GM19468 (cell line): Measurements from ENCODE around the gene ARL14.
"Not testable (repeated sequence)": the region's sequence is repeated elsewhere in the genome, so short reads cannot be mapped to it uniquely, and the experiment has no call there.

ENCODE experiments used
- ATAC-seq: cut with Tn5 transposase; IDR thresholded peaks from one replicate; pipeline ENCODE4 v1.9.1; 2021; ENCODE audit warnings: mild to moderate bottlenecking, moderate library complexity, moderate number of reproducible peaks; ENCODE audit not compliant: unreplicated experiment; ENCODE audit errors: extremely low read depth

ARL14 gene

DNA sequence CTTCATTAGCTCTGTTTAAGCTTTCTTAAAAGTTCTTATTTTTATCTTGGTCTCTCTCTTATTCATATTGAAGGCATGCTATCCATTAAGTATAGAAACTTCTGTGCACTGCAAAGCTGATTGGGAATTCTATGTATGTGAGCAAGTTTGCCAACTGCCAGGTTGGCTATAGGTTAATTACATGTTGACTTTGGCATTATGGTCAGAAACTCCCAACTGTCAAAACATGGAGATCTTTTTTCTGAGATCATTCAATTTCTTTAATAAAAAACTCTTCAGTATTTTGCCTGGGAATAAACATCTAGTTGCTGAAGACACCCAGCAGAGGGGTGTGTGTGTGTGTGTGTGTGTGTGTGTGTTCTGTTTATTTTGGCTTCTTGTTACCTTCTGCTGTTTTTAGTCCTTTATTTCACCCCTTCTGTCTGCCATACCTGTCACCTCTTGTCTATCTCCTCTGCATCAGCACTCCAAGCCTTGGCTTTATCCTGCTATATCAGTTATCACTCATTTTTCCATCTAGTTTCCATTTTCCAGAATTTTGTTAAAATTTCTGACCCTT is 1.3 kb upstream of the ARL14 start:
- no peak for ATAC-seq

DNA sequence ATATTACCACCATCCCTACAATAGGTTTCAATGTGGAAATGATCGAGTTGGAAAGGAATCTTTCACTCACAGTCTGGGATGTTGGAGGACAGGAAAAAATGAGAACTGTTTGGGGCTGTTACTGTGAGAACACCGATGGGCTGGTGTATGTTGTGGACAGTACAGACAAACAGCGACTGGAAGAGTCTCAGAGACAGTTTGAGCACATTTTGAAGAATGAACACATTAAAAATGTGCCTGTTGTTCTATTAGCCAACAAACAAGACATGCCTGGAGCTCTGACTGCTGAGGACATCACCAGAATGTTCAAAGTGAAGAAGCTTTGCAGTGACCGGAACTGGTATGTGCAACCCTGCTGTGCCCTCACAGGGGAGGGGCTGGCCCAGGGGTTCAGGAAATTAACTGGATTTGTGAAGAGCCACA is 510 bp downstream of the ARL14 start:
- no peak for ATAC-seq

DNA sequence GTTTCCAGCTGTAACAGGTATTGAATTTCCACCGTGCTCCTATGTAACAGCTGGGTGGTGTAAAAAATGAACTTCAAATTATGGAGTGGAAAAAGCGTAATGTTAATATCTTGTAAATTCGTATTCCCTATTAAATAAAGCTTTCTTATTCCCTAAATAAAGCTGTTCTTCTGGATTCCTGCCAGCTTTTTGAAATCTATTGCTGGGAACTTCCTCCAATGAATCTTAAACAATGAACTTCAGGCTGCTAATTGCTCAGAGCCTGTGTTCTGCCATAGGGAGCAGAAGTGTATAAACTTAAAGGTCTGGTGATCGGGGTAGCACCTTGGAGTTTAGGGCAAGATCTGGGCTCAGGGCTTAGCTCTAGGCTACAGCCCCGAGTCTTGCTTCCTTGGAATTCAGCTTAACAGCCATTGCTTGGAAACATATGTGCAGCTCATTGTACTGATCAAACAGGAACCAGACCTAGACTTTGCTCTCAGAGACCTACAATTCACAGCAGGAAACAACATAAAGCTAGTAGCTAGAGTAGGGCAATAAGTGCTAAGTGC is 1.4 kb downstream of the ARL14 start:
- ATAC-seq: no peak

DNA sequence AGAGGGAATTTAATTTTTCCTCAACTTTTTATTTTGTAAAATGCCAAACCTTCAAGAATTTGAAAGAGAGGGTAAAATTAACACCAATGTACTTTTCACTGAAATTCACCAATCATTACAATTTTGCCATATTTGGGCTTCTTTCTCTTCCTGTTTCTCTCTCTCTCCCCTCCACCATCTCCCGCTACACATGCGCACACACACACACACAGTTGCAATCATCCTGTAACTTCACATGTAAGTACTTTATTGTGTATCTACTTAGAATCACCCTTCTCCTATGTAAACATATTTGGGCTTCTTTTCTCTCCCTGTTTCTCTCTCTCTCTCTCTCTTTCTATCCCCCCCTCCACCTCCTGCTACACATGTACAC is 7.4 kb downstream of the ARL14 start:
- no peak for ATAC-seq

DNA sequence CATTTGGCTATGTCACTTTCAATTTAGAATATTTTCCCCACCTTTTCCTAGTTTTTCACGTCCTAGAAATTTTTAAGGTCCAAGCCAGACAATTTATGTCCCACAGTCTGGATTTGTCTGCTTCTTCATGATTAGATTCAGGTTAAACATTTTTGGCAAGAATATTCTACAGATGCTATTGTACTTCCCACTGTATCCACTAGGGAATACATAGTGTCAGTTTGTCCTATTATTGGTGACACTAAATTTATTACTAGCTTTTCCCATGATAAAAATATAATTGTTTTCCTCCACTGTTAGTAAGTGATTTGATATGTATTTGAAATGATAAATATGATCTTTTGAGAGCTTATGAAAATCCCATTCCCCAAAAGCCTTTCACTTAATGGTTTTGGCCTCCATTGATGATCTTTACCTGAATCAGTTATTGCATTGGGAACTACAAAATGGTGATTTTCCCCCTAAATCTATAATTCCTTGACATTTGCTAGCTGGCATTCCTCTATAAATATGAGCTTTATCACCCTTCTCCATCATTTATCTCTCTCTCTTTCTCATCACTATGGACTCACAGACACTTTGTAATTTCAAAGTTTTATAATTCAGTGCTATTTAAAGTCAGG is 8.3 kb downstream of the ARL14 start:
- no peak for ATAC-seq

DNA sequence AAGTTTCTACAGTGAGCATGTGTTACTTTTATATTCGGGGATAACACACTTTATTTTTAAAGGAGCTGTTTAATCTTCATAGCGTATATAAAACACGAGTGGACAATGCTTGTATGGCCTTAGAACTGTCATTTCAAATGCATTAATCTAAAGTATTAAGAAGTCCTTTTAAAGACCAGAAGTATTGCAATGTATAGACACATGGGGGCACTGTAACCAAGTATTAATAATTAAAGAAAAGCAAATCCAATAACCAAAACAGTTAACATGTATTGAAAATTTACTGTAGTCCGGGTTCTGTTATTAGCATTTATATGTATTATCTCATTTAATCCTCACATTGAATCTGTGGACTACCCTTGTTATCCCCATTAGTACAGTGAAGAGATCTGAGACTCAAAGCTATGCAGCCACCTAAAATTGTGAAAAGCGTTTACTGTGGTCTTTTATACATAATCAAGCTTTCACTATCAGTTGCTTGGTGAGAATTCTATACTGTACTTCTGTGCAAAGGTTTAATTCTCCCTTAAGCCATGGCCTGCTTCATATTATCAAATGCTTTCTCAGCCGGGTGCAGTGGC is 10.1 kb downstream of the ARL14 start:
- peak; percentile 33 for ATAC-seq

DNA sequence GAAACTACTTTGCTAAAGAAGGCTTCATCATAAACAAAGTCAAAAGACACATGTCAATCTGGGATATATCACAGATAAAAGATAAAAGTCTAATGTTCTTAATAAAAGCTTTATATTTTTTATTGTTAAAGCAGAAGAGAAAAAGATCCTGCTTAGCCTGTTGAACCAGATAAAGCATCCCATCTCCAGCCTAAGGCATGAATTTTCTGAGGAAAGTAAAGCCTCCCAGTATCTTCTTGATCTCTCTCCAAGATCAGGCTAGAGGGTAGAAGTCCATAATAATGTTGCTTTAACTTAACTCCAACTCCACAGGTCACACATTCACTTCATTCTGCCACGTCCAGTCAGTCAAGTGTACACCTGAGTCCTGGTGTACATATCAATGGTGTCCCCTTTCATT is 14.2 kb downstream of the ARL14 start:
- ATAC-seq: no peak

DNA sequence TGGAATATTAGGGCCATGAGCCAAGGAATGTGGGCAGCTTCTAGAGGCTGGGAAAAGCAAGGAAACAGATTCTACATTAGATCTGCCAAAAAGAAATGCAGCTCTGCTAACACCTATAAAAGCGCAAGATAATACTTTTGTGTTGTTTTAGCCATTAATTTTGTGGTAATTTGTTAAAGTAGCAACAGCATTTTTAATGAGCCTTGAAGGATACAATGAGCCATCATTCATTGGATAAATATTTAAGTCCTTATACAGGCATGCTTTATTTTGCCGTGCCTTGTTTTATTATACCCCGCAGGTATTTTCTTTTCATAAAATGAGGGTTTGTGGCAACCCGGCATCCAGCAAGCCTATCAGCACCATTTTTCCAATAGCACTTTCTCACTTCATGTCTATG is 15.0 kb downstream of the ARL14 start:
- no peak for ATAC-seq

DNA sequence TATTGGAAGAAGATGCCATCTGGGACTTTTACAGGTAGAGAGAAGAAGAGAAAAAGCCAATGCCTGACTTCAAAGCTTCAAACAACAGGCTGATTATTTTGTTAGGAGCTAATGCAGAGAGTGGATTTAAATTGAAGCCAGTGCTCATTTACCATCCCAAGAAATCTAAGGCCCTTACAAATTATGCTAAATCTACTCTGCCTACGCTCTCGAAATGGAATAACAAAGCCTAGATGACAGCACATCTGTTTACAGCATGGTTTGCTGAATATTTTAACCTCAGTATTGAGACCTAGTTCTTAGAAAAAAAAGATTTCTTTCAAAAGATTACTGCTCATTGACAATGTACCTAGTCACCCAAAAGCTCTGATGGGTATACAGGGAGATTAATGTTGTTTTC is 16.2 kb downstream of the ARL14 start:
- no peak for ATAC-seq

DNA sequence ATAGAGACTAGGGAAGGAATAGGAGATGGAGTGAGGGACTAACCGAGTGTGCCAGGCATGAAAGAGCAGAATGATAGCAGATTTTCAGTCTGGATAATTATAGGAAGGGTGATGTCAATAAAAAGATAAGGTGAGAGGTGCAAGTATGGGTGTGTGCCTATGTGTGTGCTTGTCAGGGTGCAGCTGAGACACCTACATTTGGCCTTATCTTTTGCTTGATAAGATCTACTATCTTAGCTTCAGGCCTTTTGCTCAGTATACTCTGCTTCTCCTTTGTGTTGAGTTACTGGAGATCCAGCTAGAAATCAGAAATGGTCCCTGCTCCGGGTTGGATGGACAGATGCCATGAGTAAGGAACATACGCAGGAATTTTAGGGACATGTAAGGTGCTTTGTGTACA is 17.4 kb downstream of the ARL14 start:
- ATAC-seq: no peak

DNA sequence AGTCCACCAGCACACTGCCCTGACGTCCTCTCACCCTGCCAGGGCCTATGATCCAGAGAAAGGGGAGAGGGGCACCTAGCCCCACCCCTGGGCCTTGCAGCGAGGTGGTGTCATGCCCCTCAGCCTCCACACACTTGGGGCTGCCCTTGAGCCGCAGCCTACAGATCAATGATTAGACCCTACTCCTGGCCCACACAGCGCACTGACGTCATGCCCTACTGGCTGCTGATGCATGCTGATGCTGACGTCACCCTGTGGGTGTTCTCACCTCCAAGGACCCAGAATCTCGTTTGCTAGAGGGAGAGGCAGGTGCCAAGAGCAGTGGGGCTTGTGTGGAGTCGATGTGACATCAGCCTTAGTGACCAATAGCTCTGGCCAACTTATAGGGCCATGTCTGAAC is 18.0 kb downstream of the ARL14 start:
- no peak for ATAC-seq

DNA sequence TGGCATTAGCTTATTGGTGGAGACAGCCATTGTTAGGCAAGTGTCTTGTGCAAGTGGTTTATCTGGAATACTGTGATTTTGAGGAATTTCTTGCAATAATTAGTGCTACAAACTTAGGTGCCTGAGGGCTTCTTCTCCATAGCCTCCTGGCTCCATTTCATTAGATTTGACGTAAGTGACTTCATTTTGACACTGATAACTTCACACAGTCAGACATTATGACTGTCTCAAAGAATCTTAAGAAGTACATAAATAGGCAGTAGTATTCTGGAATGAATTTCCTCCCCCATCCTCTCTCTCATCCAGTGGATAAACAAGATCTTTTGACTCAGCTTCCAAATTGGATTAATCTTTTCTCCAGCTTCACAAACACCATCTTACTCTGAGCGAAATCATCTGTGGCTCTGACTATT is 19.0 kb downstream of the ARL14 start:
- ATAC-seq: no peak

DNA sequence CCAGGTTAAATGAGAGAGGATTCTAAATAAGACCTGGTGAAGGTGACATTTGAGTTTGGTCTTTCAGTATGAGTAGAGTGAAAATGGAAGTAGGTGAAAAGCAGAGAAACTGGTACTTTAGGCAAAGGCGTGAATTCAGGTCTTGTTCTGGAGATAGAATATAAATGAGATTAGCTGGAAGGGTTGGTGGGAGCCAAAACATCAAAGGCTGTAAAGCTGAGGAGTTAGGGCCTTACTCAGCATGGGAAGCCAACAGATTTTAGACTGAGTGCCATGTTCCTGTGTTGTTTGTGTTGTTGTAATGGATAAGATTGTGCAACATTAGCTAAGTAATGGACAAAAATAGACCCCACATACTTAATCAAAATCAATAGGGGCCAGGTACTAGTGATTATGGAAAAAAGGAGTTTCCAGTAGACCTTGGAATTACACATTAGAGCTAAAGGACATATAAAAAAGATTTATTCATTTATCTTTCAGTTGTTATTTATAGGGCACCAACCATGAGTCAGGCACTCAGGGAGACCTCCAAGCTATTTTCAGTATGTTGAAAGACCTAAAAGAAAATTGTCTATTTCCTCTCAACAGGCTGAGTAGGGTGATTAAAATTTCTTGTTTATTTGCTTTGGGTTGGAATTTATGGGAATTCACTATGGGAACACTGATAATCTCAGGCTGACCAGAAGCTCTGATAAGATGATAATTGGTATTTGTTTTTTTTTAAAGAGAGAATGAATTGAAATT is 20.8 kb downstream of the ARL14 start:
- peak; percentile 39 for ATAC-seq

DNA sequence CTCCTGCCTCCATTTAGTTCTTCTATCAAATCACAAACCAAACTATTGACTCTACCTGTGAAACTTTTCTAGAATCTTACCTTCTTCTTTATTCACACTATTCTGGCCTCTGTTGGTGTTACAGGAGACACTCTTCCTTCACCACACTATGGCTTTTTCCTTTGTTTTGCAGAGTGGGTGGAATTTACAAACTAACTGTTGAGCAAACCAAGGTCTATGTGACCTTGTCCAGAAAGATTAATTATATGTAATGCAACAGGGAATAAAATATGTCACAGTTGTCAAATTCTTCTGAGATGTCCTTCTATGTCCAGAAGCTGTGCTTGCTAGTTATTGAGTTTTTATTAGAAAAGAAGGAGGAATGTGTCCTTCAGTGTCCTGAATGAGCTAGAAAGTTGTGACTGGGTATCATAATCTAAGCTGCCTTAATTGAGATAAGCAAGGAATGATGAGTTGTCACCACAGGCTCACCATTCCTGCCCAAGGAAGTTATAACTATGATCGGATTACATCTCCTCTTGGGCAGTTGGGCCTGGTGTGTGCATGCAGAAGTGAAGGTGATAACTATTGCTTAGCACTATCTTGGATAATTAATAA is 21.7 kb downstream of the ARL14 start:
- no peak for ATAC-seq

DNA sequence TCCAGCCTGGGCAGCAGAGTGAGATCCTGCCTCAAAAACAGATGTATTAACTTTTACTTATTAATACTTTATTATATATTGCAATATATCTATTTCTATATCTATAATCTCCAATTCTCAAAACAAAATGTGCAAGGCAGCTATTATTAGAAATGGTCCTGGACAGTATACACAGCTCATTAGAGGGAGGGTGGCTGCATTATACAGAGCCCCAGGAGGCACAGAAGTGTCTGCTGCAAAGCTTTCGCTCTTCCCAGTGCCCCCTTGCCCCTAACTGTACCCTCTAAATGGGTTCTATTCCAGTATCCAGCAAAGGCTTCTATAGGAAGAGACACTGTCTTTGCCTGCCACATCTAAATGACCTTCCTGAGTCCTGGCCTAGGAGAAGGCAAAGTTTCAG is 24.5 kb downstream of the ARL14 start:
- no peak for ATAC-seq

DNA sequence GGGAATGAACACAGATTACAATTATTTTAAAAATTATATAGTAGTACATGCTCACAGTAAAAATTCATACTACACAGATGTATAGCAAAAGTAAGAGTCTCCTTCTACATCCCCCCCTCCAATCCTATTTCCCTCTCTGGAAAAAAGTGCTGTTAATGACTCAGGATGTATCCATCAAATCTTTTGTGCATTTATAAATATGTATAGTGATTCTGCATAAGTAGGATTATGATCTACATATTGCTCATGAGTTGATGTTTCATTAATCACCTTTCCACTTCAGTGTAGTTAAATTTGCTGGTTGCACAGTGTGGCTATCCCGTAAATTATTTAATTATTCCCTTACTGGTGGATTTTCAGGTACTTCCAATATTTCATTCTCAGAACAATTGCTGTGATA is 25.3 kb downstream of the ARL14 start:
- no peak for ATAC-seq

DNA sequence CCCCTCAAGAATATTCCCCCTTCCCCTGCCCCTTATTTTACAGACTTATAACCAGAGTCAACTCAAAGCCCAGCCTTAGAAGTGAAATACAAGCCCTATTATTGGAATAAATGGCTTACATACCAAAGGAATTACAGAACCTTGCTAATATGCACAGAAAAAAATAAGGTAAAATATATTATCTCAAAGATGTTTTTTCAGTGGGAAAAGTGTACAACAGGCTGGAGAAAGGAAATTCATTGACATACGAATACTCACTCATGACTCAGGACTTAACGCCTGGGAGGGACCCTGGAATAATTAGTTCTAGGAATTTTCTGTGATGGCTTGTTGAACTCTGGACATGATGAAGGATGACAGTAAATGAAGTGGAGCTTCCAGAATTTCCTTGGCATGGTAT is 27.0 kb downstream of the ARL14 start:
- ATAC-seq: no peak

DNA sequence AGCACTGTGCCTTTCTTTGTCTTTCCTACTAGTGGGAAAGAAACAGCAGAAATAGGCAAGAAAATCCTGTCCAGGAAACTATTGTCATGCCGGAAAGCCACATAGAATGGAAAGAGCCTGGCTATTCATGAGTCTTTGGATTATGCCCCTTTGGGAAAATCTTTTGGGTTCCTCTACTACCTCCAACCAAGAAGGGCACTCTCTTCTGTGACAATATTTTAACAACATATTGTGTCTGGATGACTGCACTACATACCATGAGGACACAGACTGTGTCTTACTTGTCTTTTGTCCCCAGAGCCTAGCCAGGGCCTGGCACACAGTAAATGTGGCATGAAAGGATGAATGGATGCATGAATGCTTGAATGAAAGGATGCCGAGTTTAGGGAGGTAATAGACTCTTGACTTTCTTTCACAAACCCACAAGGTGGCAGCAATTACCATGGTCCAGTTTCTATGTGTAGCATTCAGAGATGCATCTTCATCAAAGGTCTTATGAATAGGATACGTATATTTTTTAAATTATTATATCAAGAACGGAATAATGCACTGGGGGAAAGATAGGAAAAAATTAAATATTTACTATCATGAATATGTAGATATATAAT is 30.3 kb downstream of the ARL14 start:
- ATAC-seq: peak; percentile 77

DNA sequence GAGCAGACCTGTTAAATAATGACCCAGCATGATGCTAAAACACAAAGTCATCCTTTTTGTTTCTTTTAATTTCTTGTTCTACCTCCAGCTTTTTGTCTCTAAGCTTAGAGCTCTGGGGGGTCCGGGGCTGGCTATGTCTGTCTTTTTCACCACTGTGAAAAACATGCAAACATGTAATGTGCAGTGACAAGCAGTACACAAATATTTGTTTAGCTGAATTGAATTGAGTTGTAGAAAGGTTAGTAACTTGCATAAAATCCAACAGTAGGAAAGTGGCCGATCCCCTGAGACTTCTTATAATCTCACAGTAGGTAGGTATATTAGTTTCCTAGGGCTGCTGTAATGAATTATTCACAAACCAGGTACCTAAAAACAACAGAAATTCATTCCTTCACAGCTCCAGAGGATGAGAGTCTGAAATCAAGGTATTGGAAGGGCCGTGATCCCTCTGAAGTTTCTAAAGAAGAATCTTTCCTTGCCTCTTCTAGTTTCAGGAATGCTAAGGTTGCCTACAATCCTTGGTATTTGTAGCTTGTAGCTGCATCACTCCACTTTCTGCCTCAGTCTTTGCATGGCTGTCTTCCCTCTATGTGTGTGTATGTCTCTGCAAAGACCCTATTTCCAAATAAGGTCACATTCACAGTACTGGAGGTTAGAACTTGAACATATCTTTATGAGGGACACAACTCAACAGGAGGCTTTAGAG is 32.7 kb downstream of the ARL14 start:
- no peak for ATAC-seq

DNA sequence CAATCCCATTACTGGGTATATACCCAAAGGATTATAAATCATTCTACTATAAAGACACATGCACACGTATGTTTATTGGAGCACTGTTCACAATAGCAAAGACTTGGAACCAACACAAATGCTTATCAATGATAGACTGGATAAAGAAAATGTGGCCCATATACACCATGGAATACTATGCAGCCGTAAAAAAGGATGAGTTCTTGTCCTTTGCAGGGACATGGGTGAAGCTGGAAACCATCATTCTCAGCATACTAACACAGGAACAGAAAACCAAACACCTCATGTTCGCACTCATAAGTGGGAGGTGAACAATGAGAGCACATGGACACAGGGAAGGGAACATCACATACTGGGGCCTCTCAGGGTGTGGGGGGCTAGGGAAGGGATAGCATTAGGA is 36.2 kb downstream of the ARL14 start:
- ATAC-seq: not testable (repeated sequence)
